ENCODE measurements around the gene EFCAB13.

Gene EFCAB13

GRCh38 chr17:47301161-47301560, 22.6 kb upstream of the EFCAB13 start:
- H3K4me3 ChIP-seq (ENCODE audit: low read length): no peak overlapping the region
- TF ChIP-seq CTCF (conservative IDR thresholded peaks at IDR 0.05; ENCODE audit: low read length): no peak
- no peak for DNase-seq (ENCODE audit: low read depth)

- no peak overlapping the region for H3K4me3 ChIP-seq (ENCODE audit: low read length)
- no peak for DNase-seq (ENCODE audit: low read depth)
- no peak for TF ChIP-seq CTCF (conservative IDR thresholded peaks at IDR 0.05; ENCODE audit: low read length)
Observed at GRCh38 chr17:47301831-47302230, 21.9 kb upstream of the EFCAB13 start.

- no peak overlapping the region for H3K4me3 ChIP-seq (ENCODE audit: low read length)
- DNase-seq (ENCODE audit: low read depth): peak; percentile 96
- no peak for TF ChIP-seq CTCF (conservative IDR thresholded peaks at IDR 0.05; ENCODE audit: low read length)
Observed at GRCh38 chr17:47304186-47304585, 19.6 kb upstream of the EFCAB13 start.

- no peak overlapping the region for H3K4me3 ChIP-seq (ENCODE audit: low read length)
- TF ChIP-seq CTCF (conservative IDR thresholded peaks at IDR 0.05; ENCODE audit: low read length): 0 out of 2 replicates have a peak, but pooled peaks have one; percentile 14
- peak; percentile 98 for DNase-seq (ENCODE audit: low read depth)
Observed at GRCh38 chr17:47305302-47305923, 18.3 kb upstream of the EFCAB13 start.

- no peak for DNase-seq (ENCODE audit: low read depth)
- no peak for TF ChIP-seq CTCF (conservative IDR thresholded peaks at IDR 0.05; ENCODE audit: low read length)
- no peak overlapping the region for H3K4me3 ChIP-seq (ENCODE audit: low read length)
Observed at GRCh38 chr17:47310186-47310733, 13.5 kb upstream of the EFCAB13 start.

- no peak overlapping the region for H3K4me3 ChIP-seq (ENCODE audit: low read length)
- TF ChIP-seq CTCF (conservative IDR thresholded peaks at IDR 0.05; ENCODE audit: low read length): no peak
- DNase-seq (ENCODE audit: low read depth): no peak
Observed at GRCh38 chr17:47311420-47311819, 12.3 kb upstream of the EFCAB13 start.

Data from AG10803 (cell line).